ENCODE data around the gene KDM4C. TPM values are rescaled to one million over a fixed set of nuclear protein-coding genes. Genes with fewer than 3 reads are reported as not detected.

KDM4C gene
- total RNA-seq, 2 donors from 2014 or later = 42.3 to 55.6 TPM

- intact Hi-C loops (cut with DNase I, micrococcal nuclease) = no loop called here
- DNase-seq (no peak), ATAC-seq (no peak)
Observed at GRCh38 chr9:6834306-6834705, 76.5 kb downstream of the KDM4C start.

- ATAC-seq (no peak), DNase-seq (no peak)
- intact Hi-C loops (cut with DNase I, micrococcal nuclease) = no loop called here
Observed at GRCh38 chr9:6838158-6838557, 80.4 kb downstream of the KDM4C start.

- intact Hi-C loops (cut with DNase I, micrococcal nuclease) = no loop called here
Observed at GRCh38 chr9:6842584-6842947, 84.8 kb downstream of the KDM4C start.

GRCh38 chr9:6843742-6844141 is 86.0 kb downstream of the KDM4C start:
- DNase-seq (no peak), ATAC-seq (no peak)
- intact Hi-C loops (cut with DNase I, micrococcal nuclease) = no loop called here

More at GRCh38 chr9:6842584-6842947, 84.8 kb downstream of the KDM4C start:
- ATAC-seq (no peak), DNase-seq (no peak)

GRCh38 chr9:6844267-6844666 is 86.5 kb downstream of the KDM4C start:
- DNase-seq = no peak
- intact Hi-C loops (cut with DNase I, micrococcal nuclease) = no loop called here

GRCh38 chr9:6845128-6845826 is 87.5 kb downstream of the KDM4C start:
- DNase-seq = no peak
- ATAC-seq = no peak
- intact Hi-C loops (cut with DNase I, micrococcal nuclease) = no loop called here

More at GRCh38 chr9:6844267-6844666, 86.5 kb downstream of the KDM4C start:
- ATAC-seq = no peak

GRCh38 chr9:6845880-6846279 is 88.1 kb downstream of the KDM4C start:
- ATAC-seq (peak; percentile 77), DNase-seq (no peak)
- intact Hi-C loops (cut with DNase I, micrococcal nuclease) = no loop called here

GRCh38 chr9:6852243-6852963 is 94.6 kb downstream of the KDM4C start:
- intact Hi-C loops (cut with DNase I, micrococcal nuclease) = no loop called here
- no peak for ATAC-seq
- DNase-seq = no peak

GRCh38 chr9:6855860-6856259 is 98.1 kb downstream of the KDM4C start:
- no peak for DNase-seq
- ATAC-seq = peak; percentile 32
- intact Hi-C loops (cut with DNase I, micrococcal nuclease) = no loop called here

GRCh38 chr9:6864102-6864501 is 106.3 kb downstream of the KDM4C start:
- ATAC-seq (no peak), DNase-seq (no peak)
- intact Hi-C loops (cut with DNase I, micrococcal nuclease) = no loop called here

GRCh38 chr9:6869081-6869948 is 111.5 kb downstream of the KDM4C start:
- intact Hi-C loops (cut with DNase I, micrococcal nuclease) = no loop called here
- no peak for ATAC-seq
- no peak for DNase-seq

- ATAC-seq = no peak
- no peak for DNase-seq
- intact Hi-C loops (cut with DNase I, micrococcal nuclease) = no loop called here
Observed at GRCh38 chr9:6870149-6870548, 112.4 kb downstream of the KDM4C start.

- ATAC-seq (no peak), DNase-seq (no peak)
- intact Hi-C loops (cut with DNase I, micrococcal nuclease) = no loop called here
Observed at GRCh38 chr9:6870650-6871477, 113.1 kb downstream of the KDM4C start.

GRCh38 chr9:6873857-6874256 is 116.1 kb downstream of the KDM4C start:
- intact Hi-C loops (cut with DNase I, micrococcal nuclease) = no loop called here
- ATAC-seq = no peak
- no peak for DNase-seq

GRCh38 chr9:6876195-6876894 is 118.6 kb downstream of the KDM4C start:
- no peak for ATAC-seq
- intact Hi-C loops (cut with DNase I, micrococcal nuclease) = no loop called here
- DNase-seq = no peak

- intact Hi-C loops (cut with DNase I, micrococcal nuclease) = no loop called here
- DNase-seq (no peak), ATAC-seq (no peak)
Observed at GRCh38 chr9:6877671-6878161, 119.9 kb downstream of the KDM4C start.

- ATAC-seq = no peak
- DNase-seq = no peak
- intact Hi-C loops (cut with DNase I, micrococcal nuclease) = no loop called here
Observed at GRCh38 chr9:6880626-6881025, 122.9 kb downstream of the KDM4C start.

- ATAC-seq = no peak
- DNase-seq = no peak
- intact Hi-C loops (cut with DNase I, micrococcal nuclease) = no loop called here
Observed at GRCh38 chr9:6884101-6884500, 126.3 kb downstream of the KDM4C start.
